SK-N-SH (cell line): ENCODE data around the gene PRAMEF2. TPM values are rescaled to one million over a fixed set of nuclear protein-coding genes. Genes with fewer than 3 reads are reported as not detected.
"Not testable (repeated sequence)": the region's sequence is repeated elsewhere in the genome, so short reads cannot be mapped to it uniquely, and the experiment has no call there.

Experiments
- CTCF ChIA-PET: fragments of 300-600, 350-600 bp; formaldehyde crosslinking; extraction: SDS; loops from one replicate; lab custom pipeline; 2021; lab: Yijun Ruan, JAX
- POLR2A ChIA-PET: fragments of 350-600 bp; sonication (Branson Sonifier 250); formaldehyde crosslinking; extraction: SDS; loops from one replicate; lab custom pipeline; 2020; ENCODE audit warnings: antibody characterized with exemption, inconsistent platforms; lab: Yijun Ruan, JAX
- DNase-seq: peaks from one replicate; pipeline ENCODE4 v3.0.0; 2012
- H2AFZ ChIP-seq: fragments of 200-600 bp; sonication (generic); 2 replicates; pipeline ENCODE4 v1.8.1; 2016; ENCODE audit warnings: antibody characterized with exemption, mild to moderate bottlenecking, low read depth
- H3F3A ChIP-seq: fragments of 200-600 bp; sonication (generic); replicated peaks from 2 replicates; pipeline ENCODE3; 2016; ENCODE audit warnings: antibody characterized with exemption, mild to moderate bottlenecking; ENCODE audit not compliant: insufficient read depth
- H3K27ac ChIP-seq, 2 experiments: fragments of 200-500 bp in 1 of 2; fragments of 200-600 bp in 1 of 2; sonication (Bioruptor generic) in 1 of 2; sonication (generic), shearing (Covaris generic) in 1 of 2; 2 replicates each; pipeline versions ENCODE4 v1.5.1 to v1.6.1; 2014 to 2016; ENCODE audit warnings: low read depth in 2 of 2, inconsistent platforms in 1 of 2, low read length in 1 of 2, mild to moderate bottlenecking in 1 of 2, mixed read lengths in 1 of 2
- H3K27me3 ChIP-seq: fragments of 200-600 bp; sonication (generic), shearing (Covaris generic); 2 replicates; pipeline ENCODE4 v1.6.1; 2016; ENCODE audit warnings: mixed run types; ENCODE audit not compliant: insufficient read depth
- H3K36me3 ChIP-seq, 2 experiments: fragments of 200-500 bp in 1 of 2; fragments of 200-600 bp in 1 of 2; sonication (Bioruptor generic) in 1 of 2; sonication (generic) in 1 of 2; replicated peaks in 1 of 2; 2 replicates each; pipeline versions ENCODE3 to v1.5.1; 2014 to 2016; ENCODE audit warnings: low read length in 1 of 2, mild to moderate bottlenecking in 1 of 2; ENCODE audit not compliant: insufficient read depth in 2 of 2, control insufficient read depth in 1 of 2
- H3K4me1 ChIP-seq, 2 experiments: fragments of 200-500 bp in 1 of 2; fragments of 200-600 bp in 1 of 2; sonication (Bioruptor generic) in 1 of 2; sonication (generic), shearing (Covaris generic) in 1 of 2; 2 replicates each; pipeline versions ENCODE4 v1.5.1 to v1.6.1; 2014 to 2016; ENCODE audit warnings: low read depth in 1 of 2, low read length in 1 of 2, mixed run types in 1 of 2; ENCODE audit not compliant: insufficient read depth in 2 of 2, control insufficient read depth in 1 of 2
- H3K4me2 ChIP-seq: fragments of 200-600 bp; sonication (generic), shearing (Covaris generic); 2 replicates; pipeline ENCODE4 v1.6.1; 2017; ENCODE audit warnings: mixed run types
- H3K4me3 ChIP-seq, 2 experiments: fragments of 200-500 bp in 1 of 2; fragments of 200-600 bp in 1 of 2; sonication (Bioruptor generic) in 1 of 2; sonication (generic), shearing (Covaris generic) in 1 of 2; 2 replicates each; pipeline versions ENCODE4 v1.5.1 to v1.8.1; 2014 to 2016; ENCODE audit warnings: low read depth in 2 of 2, inconsistent platforms in 1 of 2, low read length in 1 of 2, mild to moderate bottlenecking in 1 of 2, mixed read lengths in 1 of 2, moderate library complexity in 1 of 2
- H3K79me2 ChIP-seq: fragments of 200-600 bp; sonication (generic); 2 replicates; pipeline ENCODE4 v1.8.1; 2017; ENCODE audit warnings: mild to moderate bottlenecking; ENCODE audit not compliant: insufficient read depth
- H3K9ac ChIP-seq: fragments of 200-600 bp; sonication (generic); 2 replicates; pipeline ENCODE4 v1.6.1; 2017; ENCODE audit warnings: mixed run types
- H3K9me2 ChIP-seq: fragments of 200-600 bp; sonication (generic); 2 replicates; pipeline ENCODE4 v1.6.1; 2017; ENCODE audit warnings: mixed run types
- H3K9me3 ChIP-seq: fragments of 200-600 bp; sonication (generic); 2 replicates; pipeline ENCODE4 v1.6.1; 2017; ENCODE audit warnings: mixed run types, mild to moderate bottlenecking, moderate library complexity
- H4K20me1 ChIP-seq: fragments of 200-600 bp; sonication (generic); 2 replicates; pipeline ENCODE4 v1.6.1; 2017; ENCODE audit warnings: mild to moderate bottlenecking, mixed run types; ENCODE audit not compliant: insufficient read depth
- CHD2 ChIP-seq: fragments of 150-350 bp; IDR thresholded peaks from 2 replicates; pipeline ENCODE4 v1.6.1; 2018; ENCODE audit warnings: low read length; ENCODE audit not compliant: partially characterized antibody
- EZH2phosphoT487 ChIP-seq: fragments of 200-600 bp; sonication (generic); IDR thresholded peaks from 2 replicates; pipeline ENCODE4 v1.6.1; 2017; ENCODE audit warnings: low read depth, mixed run types, mild to moderate bottlenecking, antibody characterized with exemption, moderate library complexity, borderline replicate concordance
- FOXJ3 ChIP-seq: sonication (generic); formaldehyde crosslinking; IDR thresholded peaks from 2 replicates; pipeline ENCODE4 v1.5.1; 2020; ENCODE audit warnings: mild to moderate bottlenecking, missing genetic modification reagents
- FOXM1 ChIP-seq: IDR thresholded peaks from 2 replicates; pipeline ENCODE4 v1.4.0; 2012; ENCODE audit warnings: low read depth, mild to moderate bottlenecking
- GATA2 ChIP-seq: sonication (generic); formaldehyde crosslinking; IDR thresholded peaks from 2 replicates; pipeline ENCODE4 v1.5.0; 2020; ENCODE audit warnings: mild to moderate bottlenecking, missing genetic modification reagents
- JUND ChIP-seq: IDR thresholded peaks from 2 replicates; pipeline ENCODE4 v1.4.0; 2012
- NFIC ChIP-seq: IDR thresholded peaks from 2 replicates; pipeline ENCODE4 v1.4.0; 2012; ENCODE audit warnings: borderline replicate concordance
- RCOR1 ChIP-seq: fragments of 150-350 bp; IDR thresholded peaks from 2 replicates; pipeline ENCODE4 v1.6.1; 2017; ENCODE audit warnings: antibody characterized with exemption, low read length
- RFX5 ChIP-seq: IDR thresholded peaks from 2 replicates; pipeline ENCODE4 v1.6.1; 2012; ENCODE audit warnings: mild to moderate bottlenecking, improper control_type of control experiment, low read length
- USF1 ChIP-seq: IDR thresholded peaks from 2 replicates; pipeline ENCODE4 v1.4.0; 2012; ENCODE audit warnings: low read depth, borderline replicate concordance
- USF2 ChIP-seq: fragments of 150-350 bp; IDR thresholded peaks from 2 replicates; pipeline ENCODE4 v1.6.1; 2017; ENCODE audit warnings: antibody characterized with exemption, low read length, low read depth, borderline replicate concordance
- ZBTB33 ChIP-seq: IDR thresholded peaks from 2 replicates; pipeline ENCODE4 v1.4.0; 2012; ENCODE audit warnings: low read depth, borderline replicate concordance
- WGBS: methylation state at CpG from one replicate; pipeline ENCODE4 v1.1.6; 2017; ENCODE audit warnings: low lambda C conversion rate; 5-methylcytosine and 5-hydroxymethylcytosine counted together
- polyA plus RNA-seq, 3 experiments: library from polyadenylated mRNA; depleted of rRNA; stranded (reverse); fragments of >200 nt; gene quantifications; 2 replicates each; pipeline ENCODE4 v1.2.3, GENCODE V29; 2012

The PRAMEF2 gene
- polyA plus RNA-seq, 1 of the 3 experiments (the other 2 are of a cell fraction) = not detected

- H3K4me2 ChIP-seq = peak overlapping the region; percentile 68
- H3K27me3 ChIP-seq = no peaks in the 10 kb centered on the region
- peak overlapping the region; percentile 28; the same call in 1 of the 2 replicates for H3K9ac ChIP-seq
- H3K4me1 ChIP-seq = no peaks in the 10 kb centered on the region
- H3K4me3 ChIP-seq = no peak overlapping the region
- H3K79me2 ChIP-seq = no peaks in the 10 kb centered on the region
- no peaks in the 10 kb centered on the region for H4K20me1 ChIP-seq
- 0 out of 2 replicates have a peak overlapping the region, but pooled peaks have one; percentile 35 for H2AFZ ChIP-seq
- no peaks in the 10 kb centered on the region for H3K9me3 ChIP-seq
- WGBS = 4% methylated on average over 2 of the region's 2 CpGs
- H3K36me3 ChIP-seq = no peaks in the 10 kb centered on the region
- TF ChIP-seq FOXM1 = no peak
- no peak for TF ChIP-seq FOXJ3
- TF ChIP-seq USF2 = no peak
- TF ChIP-seq JUND = no peak
- no peak for TF ChIP-seq ZBTB33
- no peak for TF ChIP-seq EZH2phosphoT487
- TF ChIP-seq GATA2 (CRISPR knock-in tag) = no peak
- TF ChIP-seq RFX5 = no peak
- TF ChIP-seq CHD2 = no peak
- TF ChIP-seq RCOR1 = no peak
- TF ChIP-seq NFIC = no peak
- no peak for TF ChIP-seq USF1
- TF ChIP-seq, all 33 proteins: peak for 0
- H3K27ac ChIP-seq = peak overlapping the region in 1 of 2 experiments; percentile 20; a peak in 1 of 4 replicates
- POLR2A ChIA-PET = no interaction called here
- no peaks in the 10 kb centered on the region for H3K9me2 ChIP-seq
- DNase-seq = no peak
- CTCF ChIA-PET = no interaction called here
- H3F3A ChIP-seq = no peaks in the 10 kb centered on the region
Observed at GRCh38 chr1:12811409-12811784, 45.5 kb upstream of the PRAMEF2 start.

- WGBS = 0% methylated on average over 2 of the region's 6 CpGs
Observed at GRCh38 chr1:12819061-12819460, 37.8 kb upstream of the PRAMEF2 start.

GRCh38 chr1:12831310-12831709 is 25.6 kb upstream of the PRAMEF2 start, which contains the start of gene PRAMEF11:
TSS of gene PRAMEF11 (minus strand) at chr1:12831410. CDS start at chr1:12828789, 2,621 bp downstream.
- CTCF ChIA-PET, H3K27me3 ChIP-seq, H3K27ac ChIP-seq: not testable (repeated sequence)

More at GRCh38 chr1:12819061-12819460, 37.8 kb upstream of the PRAMEF2 start:
- H2AFZ ChIP-seq, POLR2A ChIA-PET, H3K4me1 ChIP-seq, H3K36me3 ChIP-seq, H3K4me2 ChIP-seq, H3K9me3 ChIP-seq, H3K4me3 ChIP-seq, CTCF ChIA-PET, H3K27ac ChIP-seq, H4K20me1 ChIP-seq, H3K79me2 ChIP-seq, H3K9ac ChIP-seq, H3F3A ChIP-seq, H3K9me2 ChIP-seq, H3K27me3 ChIP-seq, DNase-seq: not testable (repeated sequence)

GRCh38 chr1:12833251-12833650 is 23.6 kb upstream of the PRAMEF2 start:
- H3K27ac ChIP-seq, H3K9ac ChIP-seq, H3K4me2 ChIP-seq, DNase-seq, H3K4me3 ChIP-seq, CTCF ChIA-PET, POLR2A ChIA-PET, H3K4me1 ChIP-seq, H3K9me3 ChIP-seq, H3K27me3 ChIP-seq, H3K79me2 ChIP-seq, H3K9me2 ChIP-seq, H4K20me1 ChIP-seq, H2AFZ ChIP-seq, H3K36me3 ChIP-seq, H3F3A ChIP-seq: not testable (repeated sequence)
- WGBS = 0% methylated on average over 2 of the region's 2 CpGs

More at GRCh38 chr1:12831310-12831709, 25.6 kb upstream of the PRAMEF2 start, which contains the start of gene PRAMEF11:
- H3K9me3 ChIP-seq, H3K4me3 ChIP-seq, H4K20me1 ChIP-seq, H2AFZ ChIP-seq, H3K79me2 ChIP-seq, H3K9ac ChIP-seq, H3K4me1 ChIP-seq, POLR2A ChIA-PET, H3K4me2 ChIP-seq, DNase-seq, H3F3A ChIP-seq, H3K36me3 ChIP-seq, H3K9me2 ChIP-seq: not testable (repeated sequence)
- 0% methylated on average over 3 of the region's 3 CpGs for WGBS
